ENCODE data around the gene CGGBP1.

Gene CGGBP1, protein sequence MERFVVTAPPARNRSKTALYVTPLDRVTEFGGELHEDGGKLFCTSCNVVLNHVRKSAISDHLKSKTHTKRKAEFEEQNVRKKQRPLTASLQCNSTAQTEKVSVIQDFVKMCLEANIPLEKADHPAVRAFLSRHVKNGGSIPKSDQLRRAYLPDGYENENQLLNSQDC

DNA sequence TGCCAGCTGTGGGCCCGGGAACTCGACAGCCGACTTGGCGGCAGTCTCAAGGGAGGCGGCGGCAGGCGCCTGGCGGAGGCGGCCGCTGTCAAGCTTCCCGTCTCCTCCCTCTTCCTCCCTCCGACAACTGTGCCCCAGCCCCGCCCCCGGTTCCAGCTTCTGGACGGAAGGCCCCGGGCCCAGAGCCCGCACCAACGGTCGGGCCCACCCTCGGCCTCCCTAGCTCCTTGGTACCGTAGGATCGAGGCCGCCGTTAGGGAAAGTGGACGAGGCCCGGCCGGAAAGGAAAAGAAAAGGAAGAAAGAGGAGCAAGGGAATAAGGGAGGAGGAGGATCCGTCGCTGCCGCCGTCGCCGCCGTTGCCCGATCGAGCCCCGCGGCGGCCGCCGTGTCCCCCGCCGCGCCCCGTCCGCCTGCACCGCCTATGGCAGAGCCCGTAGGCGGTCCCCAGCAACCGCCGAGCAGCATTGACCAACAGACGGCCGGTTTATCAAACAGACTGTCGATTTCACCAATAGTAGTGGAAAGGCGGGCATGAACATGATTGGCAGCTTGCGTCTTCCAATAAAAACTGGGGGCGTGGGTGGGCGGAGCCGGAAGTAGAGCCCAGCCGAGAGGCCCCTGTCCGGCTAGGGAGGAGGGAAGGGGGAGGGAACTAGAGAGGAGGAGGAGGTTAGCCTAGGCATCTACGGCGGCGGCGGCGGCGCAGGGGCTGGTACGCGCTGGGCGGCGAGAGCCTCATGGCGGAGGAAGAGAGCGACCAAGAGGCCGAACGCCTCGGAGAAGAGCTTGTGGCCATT, at the start of gene CGGBP1, which contains the start of gene ZNF654:
CGGBP1 (minus strand) TSS at position 425 of the 799 bp plus-strand sequence. CDS start 3,029 bp downstream, outside the sequence.
ZNF654 (plus strand) TSS at position 675 of the 799 bp plus-strand sequence; CDS start at position 740, 65 bp downstream.
- intact Hi-C loops (cut with DNase I), result loop anchor here (2.0 kb wide), 1 partner anchor 90 kb away; the partner anchor contains the start of gene C3orf38
- peak; percentile 95 to 100 (median 99) for DNase-seq

DNA sequence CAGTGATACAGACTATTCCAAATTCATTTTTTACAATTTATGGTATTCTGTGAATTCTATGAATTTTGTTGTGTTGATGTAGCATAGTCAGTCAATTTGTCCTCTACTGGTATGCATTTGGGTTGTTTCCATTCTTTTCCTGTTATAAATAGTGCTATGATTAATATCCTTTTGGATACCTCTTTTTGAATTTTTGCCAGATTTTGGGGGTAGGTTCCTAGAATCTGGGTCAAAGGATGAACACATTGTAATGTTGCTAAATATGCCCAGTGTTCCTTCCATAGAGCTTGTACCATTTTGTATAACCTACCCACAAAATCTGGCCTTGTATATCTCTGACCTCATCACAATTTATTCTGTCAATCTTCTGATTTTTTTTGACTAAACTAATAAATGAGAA, 46.5 kb upstream of the CGGBP1 start:
- DNase-seq, result no peak
- intact Hi-C loops (cut with DNase I), result no loop called here

DNA sequence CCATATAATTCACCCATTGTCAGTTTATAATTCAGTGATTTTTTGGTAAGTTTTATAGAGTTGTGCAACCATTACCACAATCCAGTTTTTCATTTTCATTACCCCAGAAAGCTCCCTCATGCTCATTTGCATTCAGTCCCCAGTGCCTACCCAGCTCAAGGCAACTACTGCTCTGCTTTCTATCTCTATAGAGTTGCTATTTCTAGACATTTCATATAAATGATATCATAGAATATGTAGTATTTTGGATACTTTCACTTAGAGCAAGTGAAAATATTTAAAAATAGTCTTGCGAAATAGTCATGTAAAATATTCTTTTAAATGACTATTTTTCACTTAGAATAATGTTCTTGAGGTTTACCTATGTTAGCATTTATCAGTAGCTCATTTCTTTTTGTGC, 42.3 kb upstream of the CGGBP1 start:
- DNase-seq, result no peak
- intact Hi-C loops (cut with DNase I), result no loop called here

DNA sequence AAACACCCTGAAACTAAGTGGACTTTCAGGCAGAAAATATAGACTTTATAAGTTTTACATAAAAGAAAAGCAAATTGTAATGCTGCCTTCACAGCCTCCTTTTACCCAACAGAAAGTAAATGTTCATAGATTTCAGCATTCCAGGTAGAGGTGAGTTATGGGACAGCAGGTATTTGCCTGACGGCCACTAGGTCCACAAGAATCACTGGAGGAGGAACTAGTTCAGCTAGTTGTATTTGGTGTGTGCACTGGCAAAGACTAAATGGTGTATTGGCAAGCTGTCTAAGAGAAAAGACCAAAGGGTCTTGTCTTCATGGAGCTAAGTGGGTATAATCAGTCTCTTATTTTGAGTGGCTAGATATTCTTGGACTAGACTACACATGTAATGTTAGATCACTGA, 34.5 kb upstream of the CGGBP1 start:
- intact Hi-C loops (cut with DNase I), result no loop called here
- DNase-seq, result no peak

DNA sequence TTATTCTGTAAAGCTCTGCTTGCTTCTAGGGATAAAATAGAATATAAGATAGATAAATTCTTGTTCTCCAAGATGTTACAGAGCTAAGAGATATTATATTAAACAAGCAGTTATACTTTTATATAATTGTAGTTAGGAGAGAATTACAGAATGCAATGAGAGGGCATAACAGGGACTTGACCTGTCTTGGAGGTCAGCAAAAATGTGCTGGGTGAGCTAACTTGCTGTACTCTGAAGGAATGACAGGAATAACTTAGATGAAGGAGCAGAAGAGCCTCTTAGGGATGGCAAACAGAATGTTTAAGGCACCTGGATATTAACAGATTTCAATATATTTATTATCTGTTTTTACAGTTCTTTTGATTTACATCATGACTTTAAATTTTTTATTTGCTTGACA, 33.5 kb upstream of the CGGBP1 start:
- intact Hi-C loops (cut with DNase I), result no loop called here
- no peak for DNase-seq

DNA sequence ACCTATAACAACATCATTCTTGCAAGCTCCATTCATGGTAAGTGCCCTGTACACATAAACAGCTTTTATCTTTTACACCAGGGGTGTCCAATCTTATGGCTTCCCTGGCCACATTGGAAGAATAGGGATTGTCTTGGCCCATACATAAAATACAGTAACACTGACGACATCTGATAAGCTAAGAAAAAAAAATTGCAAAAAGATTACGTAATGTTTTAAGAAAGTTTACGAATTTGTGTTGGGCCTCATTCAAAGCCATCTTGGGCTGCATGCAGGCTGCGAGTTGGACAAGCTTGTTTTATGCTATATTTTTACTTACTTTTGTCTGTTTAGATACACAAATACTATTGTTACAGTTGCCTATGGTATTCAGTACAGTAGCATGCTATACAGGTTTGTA, 31.9 kb upstream of the CGGBP1 start:
- intact Hi-C loops (cut with DNase I), result no loop called here
- DNase-seq, result no peak

DNA sequence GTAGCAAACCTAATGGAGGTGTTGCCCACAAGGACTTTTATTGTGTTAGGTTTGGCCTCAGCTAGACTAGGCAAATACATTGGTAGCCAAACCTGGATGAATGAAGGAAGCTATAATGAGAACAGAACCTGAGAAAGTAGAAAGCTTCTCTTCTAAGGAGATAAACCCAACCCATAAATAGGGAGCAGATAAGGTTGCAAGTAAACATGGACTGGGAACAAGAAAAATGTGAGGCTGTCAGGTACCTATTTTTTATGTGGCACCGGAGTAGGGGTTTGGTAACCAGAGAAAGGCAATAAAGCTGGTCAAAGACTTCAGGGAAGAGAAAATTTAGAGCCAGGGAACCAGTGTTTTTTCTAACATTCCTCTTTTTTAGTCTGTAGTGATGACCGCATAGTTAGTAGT, 25.3 kb upstream of the CGGBP1 start:
- intact Hi-C loops (cut with DNase I), result no loop called here
- no peak for DNase-seq

DNA sequence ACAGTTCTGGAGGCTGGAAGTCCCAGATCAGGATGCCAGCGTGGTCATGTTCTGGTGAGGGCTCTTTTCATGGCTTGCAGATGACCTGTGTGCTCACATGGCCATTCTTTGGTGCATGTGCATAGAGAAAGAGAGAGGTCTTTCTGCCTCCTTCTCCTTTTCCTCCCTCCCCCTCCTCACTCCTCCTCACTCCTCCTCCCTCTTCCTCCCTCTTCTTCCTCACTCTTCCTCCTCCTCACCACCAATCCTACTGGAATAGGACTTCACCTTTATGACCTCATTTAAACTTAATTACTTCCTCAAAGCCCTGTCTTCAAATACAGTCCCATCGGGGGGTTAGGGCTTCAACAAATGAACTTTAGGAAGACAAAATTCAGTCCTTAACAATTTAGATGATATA, 24.0 kb upstream of the CGGBP1 start:
- DNase-seq, result no peak
- intact Hi-C loops (cut with DNase I), result no loop called here

DNA sequence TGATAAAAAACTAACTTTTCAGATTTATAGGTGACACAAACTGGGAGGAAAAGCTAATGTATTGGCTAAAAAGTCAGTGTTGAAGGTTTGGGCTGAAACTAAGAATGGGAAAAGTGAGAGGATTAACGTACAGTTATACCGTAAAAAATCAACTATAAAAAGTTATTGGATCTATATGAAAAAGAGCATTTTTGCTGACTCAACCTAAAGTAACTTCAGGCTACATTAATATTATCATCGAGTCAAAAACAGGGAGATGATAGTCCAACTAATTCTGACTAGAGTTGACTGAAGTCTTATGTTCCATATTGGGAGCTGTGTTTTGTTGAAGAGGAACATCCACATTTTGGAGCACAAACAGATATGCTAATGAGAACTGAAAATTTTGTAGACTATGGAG, 20.1 kb upstream of the CGGBP1 start:
- intact Hi-C loops (cut with DNase I), result no loop called here
- no peak for DNase-seq

DNA sequence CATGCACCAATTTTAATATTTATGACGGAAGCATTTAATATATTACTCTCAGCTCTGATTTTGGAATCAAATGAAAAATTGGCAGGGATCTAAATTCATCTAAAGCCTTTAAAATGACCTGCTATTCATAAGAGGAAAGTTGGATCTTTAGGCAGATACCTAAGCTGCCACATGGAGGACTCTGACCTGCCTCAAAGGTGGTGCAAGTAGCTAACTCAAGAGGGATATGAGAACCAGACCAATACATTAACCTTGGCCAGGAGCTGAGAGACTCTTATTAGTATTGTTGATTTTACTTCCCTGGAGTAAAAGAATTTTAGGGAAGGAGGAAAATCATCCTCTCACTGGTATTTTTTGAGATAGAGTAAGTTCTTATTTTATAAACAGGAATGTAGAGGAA, 17.9 kb upstream of the CGGBP1 start:
- no peak for DNase-seq
- intact Hi-C loops (cut with DNase I), result no loop called here

DNA sequence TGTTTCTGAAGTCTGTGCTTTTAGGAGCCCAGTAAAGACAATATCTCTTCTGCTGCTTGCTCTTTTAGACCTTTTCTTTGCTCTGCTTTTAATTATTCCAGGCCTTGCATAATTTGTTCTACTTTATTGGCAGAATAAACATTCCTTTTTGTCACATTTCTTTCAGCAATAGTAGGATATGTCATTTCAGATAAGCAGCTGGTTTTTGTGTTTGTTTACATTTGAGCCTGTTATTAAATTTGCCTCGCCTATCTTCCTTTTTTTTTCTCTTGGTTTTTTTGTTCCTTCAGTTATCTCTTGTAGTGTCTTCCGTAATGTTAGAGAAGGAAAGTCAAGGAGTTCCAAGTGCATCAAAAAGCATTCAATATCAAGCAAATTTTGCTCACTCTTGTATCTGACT, 16.7 kb upstream of the CGGBP1 start:
- intact Hi-C loops (cut with DNase I), result no loop called here
- no peak for DNase-seq

DNA sequence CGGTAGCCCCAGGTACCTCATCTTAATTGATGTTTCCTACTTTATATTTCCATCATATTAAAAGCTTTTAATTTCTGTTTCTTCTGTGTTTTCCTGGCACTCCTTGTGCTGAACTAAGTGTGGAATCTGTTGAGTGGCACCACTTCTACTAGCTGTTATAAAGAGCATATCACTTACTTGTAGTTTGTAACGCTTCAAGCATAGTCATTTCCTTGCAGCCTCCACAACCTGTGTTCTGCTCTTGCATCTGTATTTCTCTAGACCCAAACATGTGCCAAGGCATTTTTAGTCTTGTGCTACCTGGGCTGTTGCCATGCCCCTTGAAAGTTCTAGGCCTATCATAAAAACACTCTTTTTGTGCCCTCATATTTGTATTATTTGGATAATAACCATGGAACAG, 16.3 kb upstream of the CGGBP1 start:
- DNase-seq, result no peak
- intact Hi-C loops (cut with DNase I), result no loop called here

DNA sequence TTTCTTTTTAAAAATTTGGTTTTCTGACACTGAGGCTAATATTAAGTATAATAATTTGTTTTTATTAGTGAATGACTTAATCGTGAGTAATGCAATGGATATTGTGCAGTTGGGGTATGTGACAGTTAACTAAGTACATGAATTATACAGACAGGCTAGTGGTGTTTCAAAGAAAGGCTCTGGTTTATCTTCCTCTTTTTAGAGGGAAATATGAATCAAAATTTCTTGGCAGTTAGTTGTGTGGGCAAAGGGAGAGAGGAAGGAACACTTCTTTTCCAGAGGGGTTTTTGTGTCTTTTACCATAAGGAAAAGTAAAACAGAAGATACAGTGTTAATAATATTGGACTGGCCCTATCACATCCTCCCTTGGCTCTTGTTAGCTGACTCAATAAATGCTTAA, 2.9 kb upstream of the CGGBP1 start:
- DNase-seq, result no peak
- intact Hi-C loops (cut with DNase I), result no loop called here

DNA sequence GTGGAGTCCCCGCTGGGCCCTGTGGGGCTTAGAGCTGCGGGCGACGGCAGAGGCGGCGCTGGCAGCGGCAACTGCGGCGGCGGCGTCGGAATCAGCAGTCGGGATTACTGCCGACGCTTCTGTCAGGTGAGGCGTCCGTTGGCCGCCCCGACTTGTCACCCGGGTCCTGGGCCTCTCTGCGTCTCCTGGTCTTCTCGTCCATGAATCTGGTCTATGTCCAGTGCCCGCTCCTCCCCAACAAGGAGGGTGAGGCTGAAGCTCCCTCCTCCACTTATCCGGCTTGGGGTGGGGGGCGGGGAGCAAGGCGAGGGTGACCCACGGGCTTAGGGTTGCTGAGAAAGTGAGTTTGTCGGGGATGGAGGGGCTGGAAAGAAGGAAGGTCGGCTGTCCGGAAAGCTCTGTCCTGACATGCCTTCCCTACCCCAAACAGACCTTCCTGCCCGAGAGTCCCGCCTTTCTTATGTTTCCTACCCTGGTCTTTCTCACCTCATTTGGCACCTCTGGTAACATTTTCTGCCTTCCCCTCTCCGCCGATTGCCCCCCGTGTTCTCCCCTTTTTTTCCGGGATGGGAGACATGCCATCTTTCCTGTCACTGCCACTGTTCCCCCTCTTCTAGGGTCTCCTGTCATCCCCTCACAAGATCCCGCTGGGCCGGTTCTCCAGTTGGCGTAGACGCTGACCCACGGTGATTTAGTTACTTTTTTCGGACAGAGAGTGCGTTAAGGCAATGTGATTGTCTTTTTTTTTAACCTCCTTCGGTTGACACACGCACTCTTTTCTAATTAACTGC, 770 bp upstream of the CGGBP1 start:
- DNase-seq, result peak in 12 of 42 donors; percentile 3 to 45 (median 18)
- intact Hi-C loops (cut with DNase I), result loop anchor here (2.0 kb wide), 1 partner anchor 89 kb away; the partner anchor contains the start of gene C3orf38

DNA sequence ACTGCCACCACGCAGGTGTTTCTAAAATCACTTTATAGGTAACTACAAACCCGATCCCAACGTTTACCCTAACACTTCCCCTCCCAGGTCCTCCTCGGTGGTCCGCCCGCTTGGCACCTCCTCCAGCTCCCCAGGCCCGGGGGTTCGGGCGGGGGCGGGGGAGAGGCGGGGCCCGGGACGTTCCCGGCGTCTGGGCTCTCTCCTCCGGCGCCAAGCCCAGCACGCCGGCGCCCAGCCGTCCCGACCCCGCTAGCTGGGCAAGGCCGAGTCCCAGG, 562 bp downstream of the CGGBP1 start:
- intact Hi-C loops (cut with DNase I), result loop anchor here (2.0 kb wide), 1 partner anchor 91 kb away; the partner anchor contains the start of gene C3orf38
- DNase-seq, result no peak

DNA sequence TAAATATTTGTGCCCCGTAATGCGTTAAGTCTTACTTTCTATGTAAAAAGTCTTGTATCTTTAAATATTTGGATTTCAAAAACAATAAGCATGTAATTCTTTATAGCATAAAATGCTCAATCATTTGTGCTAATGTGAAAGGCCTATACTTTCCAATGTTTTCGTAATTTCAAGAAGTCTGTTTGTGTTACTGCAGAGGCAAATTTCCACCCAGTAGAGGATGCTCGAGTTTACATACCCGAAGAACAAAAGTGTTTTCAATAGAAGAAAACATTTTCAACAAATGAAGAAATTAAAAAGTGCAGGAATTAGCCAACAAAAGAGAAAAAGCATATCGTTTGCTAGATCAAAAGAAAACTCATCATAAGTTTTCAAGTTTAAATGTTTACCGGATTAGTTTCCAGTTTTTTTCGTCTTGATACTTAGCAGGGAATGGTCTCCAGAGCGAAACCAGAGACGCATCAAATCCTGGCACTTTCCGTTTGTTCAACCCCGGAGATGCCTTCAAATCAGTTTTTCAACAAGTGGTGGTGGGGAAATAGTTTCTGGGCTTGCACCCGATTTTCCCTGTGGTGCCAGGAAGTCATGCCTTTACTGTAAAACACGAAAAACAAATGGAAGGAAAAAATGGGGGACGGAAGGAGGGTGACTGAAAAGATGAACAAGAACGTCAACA, 1.0 kb downstream of the CGGBP1 start:
- intact Hi-C loops (cut with DNase I), result loop anchor here (2.0 kb wide), 1 partner anchor 91 kb away; the partner anchor contains the start of gene C3orf38

DNA sequence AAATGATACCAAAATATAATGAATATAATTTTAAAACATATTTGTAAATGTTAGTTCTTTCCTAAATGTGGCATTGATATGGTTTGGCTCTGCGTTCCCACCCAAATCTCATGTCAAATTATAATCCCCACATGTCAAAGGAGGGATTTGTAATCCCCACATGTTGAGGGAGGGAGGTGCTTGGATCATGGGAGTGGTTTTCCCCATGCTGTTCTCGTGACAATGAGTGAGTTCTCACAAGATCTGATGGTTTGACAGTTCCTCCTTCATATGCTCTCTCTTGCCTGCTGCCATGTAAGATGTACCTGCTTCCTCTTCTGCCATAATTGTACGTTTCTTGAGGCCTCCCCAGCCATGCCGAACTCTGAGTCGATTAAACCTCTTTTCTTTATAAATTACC, 12.0 kb downstream of the CGGBP1 start:
- intact Hi-C loops (cut with DNase I), result no loop called here
- no peak for DNase-seq

More for the DNA sequence above, 1.0 kb downstream of the CGGBP1 start:
- peak in 7 of 42 donors; percentile 3 to 13 (median 7) for DNase-seq

DNA sequence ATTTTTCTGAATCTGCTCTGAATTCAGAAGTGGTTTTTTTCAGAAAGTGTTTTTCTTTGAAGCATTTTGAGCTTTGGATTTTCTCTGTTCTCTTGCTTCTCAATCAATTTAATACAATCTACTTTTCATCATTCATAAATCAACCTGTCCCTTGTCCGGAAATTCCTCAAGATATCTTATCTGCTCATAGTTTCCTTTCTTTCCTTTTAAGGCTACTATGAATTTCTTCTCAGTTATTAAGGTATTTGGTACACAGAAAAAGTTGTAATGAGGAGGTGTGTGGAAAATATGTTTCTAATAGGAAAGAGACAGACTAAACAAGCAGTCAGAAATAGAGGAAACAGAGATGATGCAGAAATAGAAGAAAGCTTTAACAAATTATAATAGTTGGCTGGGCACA, 14.4 kb downstream of the CGGBP1 start:
- no peak for DNase-seq
- intact Hi-C loops (cut with DNase I), result no loop called here

DNA sequence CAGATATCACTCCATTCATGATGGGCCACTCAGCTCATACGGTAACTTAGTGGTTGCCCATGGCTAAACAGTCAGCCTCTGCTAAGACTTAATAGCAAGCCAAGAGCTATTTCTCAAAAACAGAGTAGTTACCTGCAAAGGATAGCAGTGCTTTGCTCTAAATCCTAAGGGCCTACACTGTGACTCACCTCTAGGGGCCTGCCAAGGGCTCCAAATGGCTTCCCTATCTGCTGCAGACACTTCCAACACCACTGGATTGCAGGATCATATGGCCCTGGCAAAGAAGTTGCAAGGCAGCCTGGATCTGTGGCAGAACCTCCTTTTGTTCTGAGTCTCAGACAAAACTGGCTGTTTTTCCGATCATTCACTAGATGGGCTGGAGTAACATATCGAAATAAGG, 17.8 kb downstream of the CGGBP1 start:
- intact Hi-C loops (cut with DNase I), result no loop called here
- no peak for DNase-seq
